CD4-positive, alpha-beta T cell treated with Interleukin-6 for 4 hours (primary cell): Measurements from ENCODE around the gene CAMTA1.

Source experiments
- DNase-seq: peaks from one replicate; pipeline ENCODE4 v3.0.0-alpha.2; 2020; ENCODE audit warnings: mixed read lengths

Gene CAMTA1

GRCh38 chr1:7010534-7011200 lies 225.4 kb downstream of the CAMTA1 start:
- no peak for DNase-seq

- DNase-seq: no peak
These were observed 226.6 kb downstream of the CAMTA1 start for GRCh38 chr1:7011826-7012225.

- DNase-seq: no peak
These were observed 227.2 kb downstream of the CAMTA1 start for GRCh38 chr1:7012461-7012924.

- no peak for DNase-seq
These were observed 228.8 kb downstream of the CAMTA1 start for GRCh38 chr1:7013833-7014639.

- no peak for DNase-seq
These were observed 229.3 kb downstream of the CAMTA1 start for GRCh38 chr1:7014640-7014930.

- DNase-seq: no peak
These were observed 229.8 kb downstream of the CAMTA1 start for GRCh38 chr1:7015022-7015421.

GRCh38 chr1:7018351-7018750 lies 233.1 kb downstream of the CAMTA1 start:
- DNase-seq: no peak

- DNase-seq: no peak
These were observed 233.6 kb downstream of the CAMTA1 start for GRCh38 chr1:7018826-7019225.

- DNase-seq: no peak
These were observed 234.3 kb downstream of the CAMTA1 start for GRCh38 chr1:7019510-7019909.

GRCh38 chr1:7022058-7022457 lies 236.8 kb downstream of the CAMTA1 start:
- DNase-seq: no peak

- no peak for DNase-seq
These were observed 239.8 kb downstream of the CAMTA1 start for GRCh38 chr1:7025013-7025412.

GRCh38 chr1:7026169-7026568 lies 240.9 kb downstream of the CAMTA1 start:
- DNase-seq: no peak

GRCh38 chr1:7032992-7033391 lies 247.7 kb downstream of the CAMTA1 start:
- DNase-seq: no peak

- DNase-seq: no peak
These were observed 251.1 kb downstream of the CAMTA1 start for GRCh38 chr1:7036386-7036785.

- no peak for DNase-seq
These were observed 254.5 kb downstream of the CAMTA1 start for GRCh38 chr1:7039590-7040220.

GRCh38 chr1:7040969-7041695 lies 255.9 kb downstream of the CAMTA1 start:
- no peak for DNase-seq

GRCh38 chr1:7042322-7043190 lies 257.3 kb downstream of the CAMTA1 start:
- no peak for DNase-seq

- no peak for DNase-seq
These were observed 257.9 kb downstream of the CAMTA1 start for GRCh38 chr1:7043191-7043549.

GRCh38 chr1:7043719-7044535 lies 258.7 kb downstream of the CAMTA1 start:
- no peak for DNase-seq

- no peak for DNase-seq
These were observed 260.6 kb downstream of the CAMTA1 start for GRCh38 chr1:7045897-7046296.

- DNase-seq: no peak
These were observed 261.1 kb downstream of the CAMTA1 start for GRCh38 chr1:7046314-7046713.

GRCh38 chr1:7046891-7047290 lies 261.6 kb downstream of the CAMTA1 start:
- DNase-seq: no peak
